Dermis microvascular lymphatic vessel endothelial cell (primary cell): ENCODE measurements around the gene PNP. TPM values are rescaled to one million over a fixed set of nuclear protein-coding genes. Genes with fewer than 3 reads are reported as not detected.
"Not testable (repeated sequence)": the region's sequence is repeated elsewhere in the genome, so short reads cannot be mapped to it uniquely, and the experiment has no call there.

Experiments
- DNase-seq, 2 donors: peaks; one replicate each; pipeline versions ENCODE4 v3.0.0 to v3.0.0-alpha.2; 2010; ENCODE audit warnings: low read depth in 2 of 2
- total RNA-seq: library from RNA; depleted of rRNA; stranded (reverse); fragments of >200 nt; gene quantifications from 2 replicates; pipeline ENCODE4 v1.2.1, GENCODE V29; 2014

PNP gene
- total RNA-seq, 1 donor from 2014 or later = 222 TPM

DNA sequence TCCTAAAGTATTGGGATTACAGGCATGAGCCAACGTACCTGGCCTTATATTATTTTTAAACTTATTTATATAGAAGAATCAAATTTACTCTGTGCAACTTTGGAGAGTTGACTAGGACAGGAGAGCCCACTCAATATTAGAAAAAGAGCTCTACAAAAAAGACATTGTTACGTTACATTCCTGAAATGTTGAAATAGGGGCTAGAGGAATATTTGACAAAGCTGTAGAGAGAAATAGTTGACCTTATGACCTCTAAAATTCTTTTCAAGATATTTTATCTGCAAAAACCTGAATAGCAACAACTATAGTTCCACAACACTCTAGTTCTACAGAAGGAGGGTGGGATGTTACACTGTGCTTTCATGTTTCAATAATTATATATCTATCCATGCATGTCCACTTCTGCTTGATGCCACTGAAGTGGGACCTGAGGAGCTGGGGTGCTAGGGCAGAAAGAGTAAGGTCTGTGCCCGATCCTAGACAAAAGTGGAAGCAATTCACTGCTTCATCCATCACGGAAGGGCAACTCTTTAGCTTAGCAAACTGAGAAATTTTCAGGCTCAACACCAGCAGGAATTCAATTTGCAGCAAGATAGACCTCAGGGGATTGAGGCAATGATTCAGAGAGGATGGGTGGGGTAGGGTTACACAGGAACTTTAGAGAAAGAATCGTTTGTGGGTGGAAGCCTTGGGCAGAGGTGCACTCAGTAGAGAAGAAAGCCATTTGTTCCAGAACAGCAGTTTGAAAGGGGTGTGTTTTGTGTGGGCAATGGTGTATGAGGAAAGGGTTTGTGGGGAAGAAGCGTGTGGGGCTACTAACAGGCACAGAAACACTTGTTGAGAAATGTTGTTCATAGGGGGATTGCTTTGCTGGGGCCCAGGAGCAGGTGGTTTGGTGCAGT lies 20.1 kb downstream of the PNP start:
- DNase-seq = no peak

DNA sequence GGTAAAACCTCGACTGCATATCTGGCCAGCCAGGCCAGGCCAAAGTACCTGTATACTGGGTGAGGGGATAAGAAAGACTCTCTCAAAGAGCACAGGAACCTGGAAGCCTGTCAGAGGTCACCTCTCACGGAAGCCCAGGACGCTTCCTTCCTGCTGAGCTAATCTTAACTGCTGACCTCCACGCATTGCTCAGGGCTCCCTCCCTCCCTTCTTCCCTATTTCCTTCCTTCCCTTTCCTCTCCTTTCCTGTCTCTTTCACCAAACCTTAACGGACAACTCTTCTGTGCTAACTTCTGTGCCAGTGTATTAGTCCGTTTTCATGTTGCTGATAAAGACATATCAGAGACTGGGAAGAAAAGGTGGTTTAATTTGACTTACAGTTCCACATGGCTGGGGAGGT lies 21.4 kb downstream of the PNP start:
- no peak for DNase-seq

DNA sequence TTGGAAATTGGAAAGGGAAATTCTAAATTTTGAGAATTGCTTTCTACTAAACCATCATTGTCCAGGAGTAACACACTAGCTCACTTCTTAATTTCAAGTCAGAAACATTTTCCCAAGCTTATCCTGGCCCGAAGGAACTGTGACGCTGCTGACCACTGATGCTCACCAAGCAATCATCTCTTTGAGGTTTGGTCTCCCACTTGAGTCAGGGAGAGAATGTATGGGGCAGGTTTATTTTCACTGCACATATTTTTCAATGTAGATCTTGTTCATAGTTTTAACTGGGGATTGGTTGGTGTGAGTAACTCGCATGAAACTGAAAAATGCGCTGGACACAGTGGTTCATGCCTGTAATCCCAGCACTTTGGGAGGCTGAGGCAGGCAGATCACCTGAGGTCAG lies 23.3 kb downstream of the PNP start:
- DNase-seq = no peak

DNA sequence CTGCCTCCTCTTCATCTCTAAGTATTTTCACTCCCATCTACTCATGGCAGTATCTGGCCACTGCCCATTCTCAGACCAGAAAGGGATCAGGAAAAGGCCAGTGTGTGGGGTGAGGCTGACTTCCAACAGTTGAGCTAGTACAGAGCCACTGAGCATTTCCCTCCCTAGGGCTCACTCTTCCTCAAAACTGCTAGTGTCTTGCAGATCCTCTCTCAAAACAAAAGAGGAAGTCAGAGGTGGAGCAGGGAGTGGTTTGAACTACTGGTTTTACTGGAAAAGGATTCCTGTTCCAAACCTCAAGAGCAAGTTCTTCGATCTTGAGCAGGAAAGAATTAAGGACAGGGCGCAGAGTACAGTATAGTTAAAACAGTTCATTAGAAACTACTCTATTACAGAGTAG lies 24.4 kb downstream of the PNP start:
- no peak for DNase-seq

DNA sequence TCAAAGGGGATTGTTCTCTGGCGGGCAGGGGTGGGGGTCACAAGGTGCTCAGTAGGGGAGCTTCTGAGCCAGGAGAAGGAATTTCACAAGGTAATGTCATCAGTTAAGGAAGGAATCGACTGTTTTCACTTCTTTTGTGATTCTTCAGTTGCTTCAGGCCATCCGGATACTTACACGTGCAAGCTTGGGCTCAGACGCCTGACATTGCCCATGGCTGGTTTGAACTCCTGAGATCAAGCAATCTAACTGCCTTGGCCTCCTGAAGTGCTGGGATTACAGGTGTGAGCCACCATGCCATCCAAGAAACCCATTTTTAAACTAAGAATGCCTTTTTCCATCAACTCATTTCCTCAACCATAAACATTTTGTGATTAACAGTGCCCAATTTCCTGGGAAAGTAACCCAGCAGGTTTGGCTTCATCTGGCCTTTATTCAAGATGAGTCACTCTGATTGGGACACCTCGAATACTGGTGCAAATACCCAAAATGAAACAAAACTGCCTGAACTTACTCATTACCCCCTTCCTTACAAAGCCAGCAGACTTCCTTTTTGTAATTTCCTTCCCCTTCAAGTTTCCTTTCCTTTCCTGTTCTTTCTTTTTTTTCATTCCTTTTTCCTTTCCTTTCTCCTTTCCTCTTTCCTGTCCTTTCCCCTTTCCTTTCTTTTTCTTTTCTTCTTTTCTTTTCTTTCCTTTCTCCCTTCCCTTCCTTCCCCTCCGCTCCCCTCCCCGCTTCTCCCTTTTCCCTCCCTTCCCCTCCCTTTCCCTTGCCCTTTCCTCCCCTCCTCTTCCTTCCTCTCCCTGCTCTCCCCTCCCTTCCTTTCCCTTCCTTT lies 25.9 kb downstream of the PNP start:
- peak in 1 of 2 donors; percentile 58 for DNase-seq

DNA sequence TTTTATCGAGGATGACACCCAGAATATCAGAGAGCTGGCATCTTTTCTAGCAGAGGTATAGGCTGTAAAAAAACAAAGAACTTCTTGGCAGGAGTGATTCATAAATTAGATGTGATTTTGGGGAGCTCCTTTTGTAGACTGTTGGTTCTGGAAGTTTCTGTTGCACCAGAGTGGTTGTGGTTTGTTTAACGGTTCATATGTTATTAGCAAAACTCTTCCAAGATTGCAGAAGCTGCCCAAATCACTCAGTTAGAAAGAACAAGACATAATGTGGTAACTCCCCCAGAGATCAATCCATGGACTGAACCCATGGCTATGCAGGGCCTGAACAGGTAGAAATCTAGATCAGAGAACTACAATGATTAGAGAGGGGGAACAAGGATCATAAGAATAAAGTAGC lies 29.4 kb downstream of the PNP start:
- DNase-seq = no peak

DNA sequence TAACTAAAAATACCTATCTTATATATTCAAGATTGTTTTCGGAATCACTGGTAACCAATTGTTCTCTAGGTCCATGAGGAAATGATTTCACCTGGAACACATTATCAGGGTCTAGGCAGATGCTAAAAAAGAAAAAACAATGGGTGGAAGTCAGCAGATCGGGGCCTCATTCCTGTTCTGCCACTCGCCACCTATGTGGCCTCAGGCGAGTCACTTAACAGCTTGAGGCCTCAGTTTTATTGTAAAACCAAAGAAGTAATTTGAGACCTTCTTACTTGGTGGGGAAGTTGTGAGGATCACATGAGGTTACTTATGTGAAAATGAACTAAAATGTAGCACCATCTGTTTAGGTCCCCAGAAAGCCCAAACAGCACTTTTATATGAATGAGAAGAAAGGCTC lies 29.9 kb downstream of the PNP start:
- DNase-seq = peak; percentile 64 to 85

DNA sequence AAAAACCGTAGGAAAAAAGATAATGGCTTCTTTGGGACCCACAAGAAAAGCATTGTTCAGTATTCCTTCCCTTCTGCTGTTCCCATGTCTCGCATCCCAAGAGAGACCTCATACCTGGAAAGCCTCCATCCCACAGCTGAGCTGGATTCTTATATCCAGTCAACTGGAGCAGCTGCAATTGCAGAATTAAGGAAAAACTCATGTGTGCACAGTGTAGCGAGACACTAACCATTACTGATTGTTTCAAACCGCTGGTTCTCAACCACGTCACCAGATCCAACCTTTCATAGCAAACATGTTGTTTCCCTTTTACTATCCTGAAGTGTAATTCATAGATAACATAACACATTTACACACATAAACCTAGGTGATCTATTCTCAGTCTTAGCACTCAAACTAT lies 30.7 kb downstream of the PNP start:
- DNase-seq = no peak

DNA sequence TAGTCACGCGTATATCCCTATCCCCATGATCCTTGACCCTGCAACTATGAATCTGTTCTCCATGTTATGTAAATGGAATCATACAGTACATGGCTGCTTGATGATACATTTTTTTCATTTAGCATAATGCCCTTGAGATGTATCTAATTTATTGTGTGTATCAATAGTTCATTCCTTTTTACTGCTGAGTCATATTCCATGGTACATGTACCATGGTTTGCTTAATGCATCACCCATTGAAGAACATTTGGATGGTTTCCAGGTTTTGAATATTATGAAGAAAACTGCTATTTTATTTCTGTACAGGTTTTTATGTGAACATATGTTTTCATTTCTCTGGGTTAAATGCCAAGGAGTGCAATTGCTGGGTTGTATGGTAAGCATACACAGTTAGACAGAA lies 32.1 kb downstream of the PNP start:
- peak in 1 of 2 donors; percentile 74 for DNase-seq

DNA sequence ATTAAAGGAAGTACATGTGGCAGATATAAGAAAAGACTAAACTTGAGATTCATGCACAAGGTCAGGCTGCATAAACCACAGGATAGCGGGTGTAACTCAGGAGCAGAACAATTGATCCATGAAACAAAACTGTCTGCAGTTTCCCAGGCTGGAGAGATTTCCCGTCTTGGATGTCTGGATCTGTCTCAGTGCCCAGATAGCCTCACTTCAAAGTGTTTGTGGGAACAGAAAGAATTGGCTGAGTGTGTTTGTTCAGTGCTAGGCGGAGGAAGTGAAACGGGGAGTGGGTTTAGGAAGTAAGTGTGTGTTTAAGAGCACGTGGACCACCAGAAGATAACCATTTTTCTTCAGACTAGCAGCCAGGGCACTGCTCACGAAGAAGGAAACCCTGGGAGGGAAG lies 34.7 kb downstream of the PNP start:
- peak in 1 of 2 donors; percentile 76 for DNase-seq

DNA sequence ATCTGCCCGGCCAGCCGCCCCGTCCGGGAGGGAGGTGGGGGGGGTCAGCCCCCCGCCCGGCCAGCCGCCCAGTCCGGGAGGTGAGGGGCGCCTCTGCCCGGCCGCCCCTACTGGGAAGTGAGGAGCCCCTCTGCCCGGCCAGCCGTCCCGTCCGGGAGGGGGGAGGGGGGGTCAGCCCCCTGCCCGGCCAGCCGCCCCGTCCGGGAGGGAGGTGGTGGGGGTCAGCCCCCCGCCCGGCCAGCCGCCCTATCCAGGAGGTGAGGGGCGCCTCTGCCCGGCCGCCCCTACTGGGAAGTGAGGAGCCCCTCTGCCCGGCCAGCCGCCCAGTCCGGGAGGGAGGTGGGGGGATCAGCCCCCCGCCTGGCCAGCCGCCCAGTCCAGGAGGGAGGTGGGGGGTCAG lies 37.1 kb downstream of the PNP start:
- DNase-seq = not testable (repeated sequence)

DNA sequence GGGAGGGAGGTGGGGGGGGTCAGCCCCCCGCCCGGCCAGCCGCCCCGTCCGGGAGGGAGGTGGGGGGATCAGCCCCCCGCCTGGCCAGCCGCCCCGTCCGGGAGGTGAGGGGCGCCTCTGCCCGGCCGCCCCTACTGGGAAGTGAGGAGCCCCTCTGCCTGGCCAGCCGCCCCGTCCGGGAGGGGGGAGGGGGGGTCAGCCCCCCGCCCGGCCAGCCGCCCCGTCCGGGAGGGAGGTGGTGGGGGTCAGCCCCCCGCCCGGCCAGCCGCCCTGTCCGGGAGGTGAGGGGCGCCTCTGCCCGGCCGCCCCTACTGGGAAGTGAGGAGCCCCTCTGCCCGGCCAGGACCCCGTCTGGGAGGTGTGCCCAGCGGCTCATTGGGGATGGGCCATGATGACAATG lies 37.5 kb downstream of the PNP start:
- not testable (repeated sequence) for DNase-seq

DNA sequence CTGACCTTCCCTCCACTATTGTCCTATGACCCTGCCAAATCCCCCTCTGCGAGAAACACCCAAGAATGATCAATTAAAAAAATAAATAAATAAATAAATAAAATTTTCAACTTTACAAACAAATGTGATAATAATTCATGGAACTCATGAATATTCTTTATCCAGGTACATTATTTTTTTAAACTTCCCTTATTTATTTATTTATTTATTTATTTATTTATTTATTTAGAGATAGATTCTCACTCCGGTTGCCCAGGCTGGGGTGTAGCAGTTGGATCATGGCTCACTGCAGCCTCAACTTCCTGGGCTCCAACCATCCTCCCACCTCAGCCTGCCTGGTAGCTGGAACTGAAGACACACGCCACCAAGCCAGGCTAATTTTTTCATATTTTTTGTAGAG lies 38.3 kb downstream of the PNP start:
- not testable (repeated sequence) for DNase-seq

DNA sequence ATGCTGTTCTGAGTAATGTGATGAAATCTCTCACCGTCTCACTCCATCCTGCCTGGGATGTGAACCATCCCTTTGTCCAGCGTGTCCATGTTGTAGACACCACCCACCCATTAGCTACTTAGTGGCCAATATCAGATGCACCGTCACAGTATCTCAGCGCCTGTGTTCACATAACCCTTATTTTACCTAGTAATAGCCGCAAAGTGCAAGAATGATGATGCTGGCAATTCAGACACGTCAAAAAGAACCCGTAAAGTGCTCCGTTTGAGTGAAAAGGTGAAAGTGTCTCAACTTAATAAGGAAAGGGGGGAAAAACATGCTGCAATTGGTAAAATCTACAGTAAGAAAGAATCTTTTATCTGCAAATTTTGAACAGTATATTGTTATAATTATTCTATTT lies 39.2 kb downstream of the PNP start:
- no peak for DNase-seq

DNA sequence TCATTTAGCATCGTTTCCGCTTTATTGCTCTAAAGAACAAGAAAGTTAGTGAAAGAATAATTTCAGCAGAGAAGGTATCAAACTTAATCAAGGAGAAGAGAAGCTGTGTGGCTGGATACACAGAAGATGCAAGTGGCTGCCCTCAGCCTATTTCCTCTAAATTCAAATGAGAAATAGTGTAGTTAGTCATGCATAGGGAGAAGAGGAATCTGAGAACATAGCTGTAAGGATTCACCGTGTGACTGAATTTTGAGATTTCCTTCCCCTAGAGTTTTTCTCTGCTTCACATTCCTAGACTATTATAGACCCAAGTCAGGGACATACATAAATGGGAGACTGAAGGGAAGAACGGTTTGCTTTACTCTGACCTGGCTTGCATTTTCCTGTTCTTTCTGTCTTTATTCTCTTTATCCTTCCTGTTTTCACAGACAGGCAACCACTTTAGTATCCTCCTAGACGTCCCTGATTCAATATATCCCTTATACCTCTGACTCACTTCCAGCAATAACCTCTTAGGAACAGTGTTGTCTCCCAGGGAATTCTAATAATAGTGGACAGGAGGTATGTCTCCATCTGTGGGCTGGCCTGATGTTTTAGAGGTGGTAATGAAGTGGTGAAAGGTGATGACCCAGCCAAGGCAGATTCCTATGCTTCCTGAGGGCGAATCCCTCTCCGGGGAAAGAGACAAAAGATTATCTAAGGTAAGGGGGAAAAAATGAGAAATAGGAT lies 43.1 kb downstream of the PNP start:
- peak in 1 of 2 donors; percentile 76 for DNase-seq

DNA sequence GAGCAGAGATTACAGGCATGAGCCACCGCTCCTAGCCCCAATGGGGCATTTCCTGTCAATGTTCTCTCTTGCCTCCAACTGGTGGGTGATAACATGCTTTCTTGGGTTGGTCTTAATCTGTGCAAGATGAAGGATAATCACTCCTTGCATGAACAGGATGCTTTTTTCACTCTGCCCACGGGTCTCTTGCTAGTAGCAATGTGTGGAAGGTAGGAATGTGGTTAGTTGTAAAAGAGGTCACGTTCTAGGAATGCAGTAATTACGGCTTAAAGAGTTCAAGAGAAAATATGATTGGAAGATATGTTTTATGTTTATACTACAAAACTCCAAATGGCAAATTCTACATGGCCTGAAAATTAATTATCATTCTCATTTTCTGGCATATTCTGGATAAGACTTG lies 46.6 kb downstream of the PNP start:
- no peak for DNase-seq

DNA sequence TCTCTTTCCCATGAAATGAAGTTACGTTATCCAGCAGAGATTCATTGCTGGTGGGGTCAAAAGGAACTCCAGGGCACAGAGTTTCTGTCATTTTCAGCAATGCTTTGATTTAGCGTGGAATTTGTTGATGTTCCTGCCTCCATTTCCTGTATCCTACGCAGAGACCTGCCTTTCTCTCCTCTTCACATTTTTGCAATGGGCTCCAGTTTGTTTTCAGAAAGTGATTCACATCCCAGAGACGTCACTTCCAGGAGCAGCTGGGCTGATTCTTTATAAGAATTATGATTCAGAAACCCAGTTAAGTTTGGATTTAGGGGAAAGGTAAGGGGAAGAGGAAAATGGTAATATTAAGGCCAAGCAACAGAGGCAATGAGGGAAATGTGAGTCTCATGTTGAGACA lies 47.7 kb downstream of the PNP start:
- DNase-seq = peak; percentile 90 to 96

DNA sequence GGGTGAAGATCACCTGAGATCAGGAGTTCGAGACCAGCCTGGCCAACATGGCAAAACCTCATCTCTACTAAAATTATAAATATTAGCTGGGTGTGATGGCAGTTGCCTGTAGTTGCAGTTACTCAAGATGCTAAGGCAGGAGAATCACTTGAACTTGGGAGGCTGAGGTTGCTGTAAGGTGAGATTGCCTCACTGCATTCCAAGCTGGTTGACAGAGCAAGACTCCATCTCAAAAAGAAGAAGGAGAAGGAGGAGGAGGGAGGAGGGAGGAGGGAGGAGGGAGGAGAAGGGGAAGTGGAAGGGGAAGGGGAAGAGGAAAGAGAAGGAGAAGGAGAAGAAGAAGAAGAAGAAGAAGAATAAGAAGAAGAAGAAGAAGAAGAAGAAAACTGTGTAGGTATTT lies 53.1 kb downstream of the PNP start:
- DNase-seq = no peak

DNA sequence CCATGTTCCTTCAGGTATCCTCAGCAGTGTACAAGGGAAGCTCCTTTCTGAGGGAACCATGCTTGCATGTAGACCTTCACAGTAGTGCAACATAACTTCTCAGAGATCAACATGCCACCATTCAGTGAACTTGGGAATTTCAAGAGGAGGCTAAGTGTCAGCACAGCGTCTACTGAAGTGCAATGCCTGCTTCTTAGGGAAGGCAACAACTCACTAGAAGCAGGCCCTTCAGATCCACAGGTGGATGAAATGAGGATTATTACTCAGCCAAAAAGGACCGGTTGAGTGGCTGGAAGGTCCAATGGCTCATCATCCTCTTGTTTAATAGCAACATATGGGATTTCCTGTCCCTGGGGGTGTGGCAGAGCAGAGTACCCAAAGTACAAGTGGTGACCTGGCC lies 54.8 kb downstream of the PNP start:
- no peak for DNase-seq
